Peyer's patch (tissue), 4 donors: Measurements from ENCODE around the gene KIF1A.

Experiments used
- CTCF ChIP-seq, 6 experiments: fragments of 450-650 bp in 4 of 6; fragments of 200-600 bp in 2 of 6; sonication (generic) in 1 of 6; IDR thresholded peaks; one replicate each; pipeline ENCODE4 v1.5.1; 2017 to 2019; ENCODE audit warnings: antibody characterized with exemption in 6 of 6, mild to moderate bottlenecking in 3 of 6, moderate library complexity in 1 of 6
- POLR2A ChIP-seq, 2 donors: fragments of 450-650 bp; IDR thresholded peaks; one replicate each; pipeline ENCODE4 v1.5.1; 2017; ENCODE audit warnings: antibody characterized with exemption in 2 of 2, mild to moderate bottlenecking in 2 of 2, moderate library complexity in 2 of 2

GRCh38 chr2:240793313-240794177, 26.5 kb downstream of the KIF1A start:
- TF ChIP-seq CTCF (IDR thresholded peaks at IDR 0.05): no peak
- no peak for TF ChIP-seq POLR2A (IDR thresholded peaks at IDR 0.05)
